Heart left ventricle (tissue), 13 donors: Measurements from ENCODE around the gene RAB23.

Experiments
- CTCF ChIP-seq, 12 donors: fragments of 200-600 bp; sonication (generic) in 4 of 12; IDR thresholded peaks; one replicate each; pipeline versions ENCODE4 v1.5.0 to v1.8.0; 2018 to 2022; ENCODE audit warnings: antibody characterized with exemption in 12 of 12, mild to moderate bottlenecking in 5 of 12
- POLR2A ChIP-seq, 2 donors: fragments of 450-650 bp; IDR thresholded peaks; one replicate each; pipeline ENCODE4 v1.6.1; 2017; ENCODE audit warnings: antibody characterized with exemption in 2 of 2, mild to moderate bottlenecking in 2 of 2, moderate library complexity in 2 of 2
- donor health status: ischemic (EF 13 %, LVEDD 7.1; RV severe dilation, severe dysfunction).
- donor health status: DM: no; HTN: yes; CAD: no.
- donor health status: DM: no; HTN: no; CAD: no.
- donor health status: ischemic (EF 25% LVEDD 6.9; RV normal size, moderate dysfunction).
- donor health status: ischemic (EF 25% LVEDD 5.7; RV mildly dilated, moderate dysfunction).
- donor health status: ischemic (EF 35%, LVEDD 5.7; RV mildly dilated, moderate dysfunction).
- donor health status: nonischemic (EF 11% LVEDD 7.7; RV severe dilation, severe dysfunction).
- donor health status: DM: yes; HTN: yes; CAD: no.
- donor health status: PGD.
- donor health status: ischemic (EF 29% LVEDD 5.4; RV normal size, mild dysfunction).
- donor health status: nonischemic (EF 23%, LVEDD 6.1; RV moderate dilation, normal function).

- TF ChIP-seq POLR2A (IDR thresholded peaks at IDR 0.05) (no peak), CTCF (IDR thresholded peaks at IDR 0.05) (no peak)
These were observed 2.8 kb upstream of the RAB23 start for GRCh38 chr6:57224769-57225515.
